H1 (cell line): ENCODE data around the gene DOK1. TPM values are rescaled to one million over a fixed set of nuclear protein-coding genes. Genes with fewer than 3 reads are reported as not detected.

Experiments used
- ASH2L ChIP-seq: fragments of 200-600, 300-600 bp; sonication (generic); IDR thresholded peaks from one replicate; pipeline ENCODE4 v1.7.1; 2017; ENCODE audit warnings: low read length
- CTCF ChIP-seq, 3 experiments: IDR thresholded peaks; 1 replicate in 2 of 3; 2 replicates in 1 of 3; pipeline versions ENCODE4 v1.5.1 to v1.6.1; 2011; ENCODE audit warnings: low read length in 3 of 3, mild to moderate bottlenecking in 3 of 3, inconsistent platforms in 2 of 3, low read depth in 1 of 3, moderate library complexity in 1 of 3; ENCODE audit not compliant: insufficient read depth in 1 of 3; ENCODE audit errors: control extremely low read depth in 1 of 3
- USF2 ChIP-seq: IDR thresholded peaks from 2 replicates; pipeline ENCODE4 v1.6.1; 2011; ENCODE audit warnings: low read length, improper control_type of control experiment
- polyA plus RNA-seq, 7 experiments: library from polyadenylated mRNA; depleted of rRNA in 3 of 7; stranded (reverse) in 5 of 7; unstranded in 2 of 7; fragments of >200 nt in 5 of 7; fragments of 200-250 nt in 2 of 7; gene quantifications; 1 replicate in 5 of 7; 2 replicates in 1 of 7; 4 replicates in 1 of 7; pipeline versions ENCODE4 v1.2.1 to v1.2.3, GENCODE V29; 2011 to 2013; ENCODE audit warnings: missing spikeins in 2 of 7, mixed read lengths in 2 of 7
- total RNA-seq: library from RNA; stranded (reverse); fragmentation: NEBNext Ultra II Directional; extraction: Animal tissue kit (Norgen Biotek cat#: 25700); gene quantifications from 2 replicates; pipeline ENCODE4 v1.2.1, GENCODE V29; 2021

DOK1 gene
- total and polyA plus RNA-seq, 2 of the 8 experiments (the other 6 are each of a cell fraction or from before 2014, with no cell fraction given) = 11.0 to 14.3 TPM

DNA sequence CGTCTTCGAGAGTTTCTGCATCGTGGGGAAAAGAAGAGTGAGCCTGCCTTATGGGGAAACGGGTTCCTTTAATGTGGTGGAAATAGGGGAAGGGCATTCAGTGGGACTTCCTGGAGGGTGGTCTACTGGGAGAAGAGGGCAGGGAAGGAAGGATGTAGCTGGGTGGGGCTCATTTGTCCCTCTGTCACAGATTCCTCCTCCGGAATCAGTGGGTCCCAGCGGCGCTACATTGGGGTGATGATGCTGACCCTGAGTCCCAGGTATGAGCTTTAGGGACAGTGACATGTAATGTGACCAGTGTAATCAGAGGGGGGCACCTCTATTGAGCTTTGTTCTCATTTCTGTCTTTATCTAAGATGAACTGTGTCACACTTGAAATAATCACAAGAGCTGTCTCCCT lies 22.9 kb upstream of the DOK1 start (continued):
- TF ChIP-seq ASH2L (no peak), USF2 (no peak), CTCF (IDR thresholded peaks at IDR 0.05; ENCODE audit: control extremely low read depth in 1 of 3, insufficient read depth in 1 of 3, low read depth in 1 of 3, low read length in 3 of 3) (no peak)
- TF ChIP-seq, all 59 proteins: peak for 0
